ENCODE data around the gene CAMKK1.
"Not testable (repeated sequence)": the region's sequence is repeated elsewhere in the genome, so short reads cannot be mapped to it uniquely, and the experiment has no call there.

CAMKK1 gene

DNA sequence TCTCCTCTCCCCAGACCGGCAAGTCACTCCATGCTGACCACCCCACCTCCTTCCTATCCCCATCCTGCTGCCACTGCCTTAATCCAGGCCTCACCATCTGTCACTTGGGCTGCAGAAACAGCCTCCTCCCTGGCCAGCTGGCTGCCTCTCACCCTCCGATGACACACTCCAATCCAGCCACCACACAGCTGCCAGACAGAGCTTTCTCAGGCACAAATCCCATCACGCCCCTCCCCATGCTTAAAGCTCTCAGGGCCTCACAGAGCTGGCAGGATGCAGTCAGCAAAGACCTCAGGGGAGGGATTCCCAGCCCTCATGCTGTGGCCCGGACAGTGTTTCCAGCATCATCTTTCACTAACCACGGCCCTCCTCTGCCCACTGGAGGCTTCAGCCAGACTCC is 13.7 kb downstream of the CAMKK1 start:
- peak; percentile 57 for DNase-seq (ENCODE audit: low spot score)

DNA sequence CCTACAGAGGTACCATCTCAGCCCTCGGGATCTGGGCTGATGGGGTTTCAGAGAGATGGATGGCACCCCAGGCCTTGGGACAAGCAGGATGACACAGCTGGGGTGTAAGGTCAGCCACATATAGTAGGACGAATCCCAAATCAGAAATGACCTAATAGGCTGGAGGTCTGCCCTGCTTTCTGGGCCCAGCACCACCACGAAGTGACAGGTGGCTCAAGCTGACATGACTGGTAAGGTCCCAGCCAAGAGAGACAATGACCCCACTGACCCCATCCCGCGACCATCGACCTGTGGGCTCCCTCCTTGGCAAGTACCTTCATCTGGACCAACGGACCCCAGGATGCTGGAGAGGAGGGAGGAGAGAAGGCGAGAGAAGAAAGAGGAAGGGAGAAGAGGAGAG is 15.6 kb downstream of the CAMKK1 start:
- DNase-seq (ENCODE audit: low spot score) = no peak

DNA sequence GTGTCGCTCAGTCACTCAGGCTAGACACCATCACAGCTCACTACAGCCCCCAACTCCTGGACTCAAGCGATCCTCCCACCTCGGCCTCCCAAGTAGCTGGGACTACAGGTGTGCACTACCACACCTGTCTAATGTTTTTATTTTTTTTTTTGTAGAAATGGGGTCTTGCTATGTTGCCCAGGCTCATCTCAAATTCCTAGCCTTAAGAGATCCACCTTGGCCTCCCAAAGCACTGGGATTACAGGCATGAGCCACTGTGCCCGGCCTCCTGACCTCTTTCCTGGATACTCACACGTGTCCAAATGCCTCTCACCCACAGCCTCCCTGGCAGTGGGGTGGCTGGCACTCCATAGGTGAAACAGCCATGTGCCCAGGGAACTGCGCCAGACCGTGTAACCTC is 17.5 kb downstream of the CAMKK1 start:
- DNase-seq (ENCODE audit: low spot score) = no peak

DNA sequence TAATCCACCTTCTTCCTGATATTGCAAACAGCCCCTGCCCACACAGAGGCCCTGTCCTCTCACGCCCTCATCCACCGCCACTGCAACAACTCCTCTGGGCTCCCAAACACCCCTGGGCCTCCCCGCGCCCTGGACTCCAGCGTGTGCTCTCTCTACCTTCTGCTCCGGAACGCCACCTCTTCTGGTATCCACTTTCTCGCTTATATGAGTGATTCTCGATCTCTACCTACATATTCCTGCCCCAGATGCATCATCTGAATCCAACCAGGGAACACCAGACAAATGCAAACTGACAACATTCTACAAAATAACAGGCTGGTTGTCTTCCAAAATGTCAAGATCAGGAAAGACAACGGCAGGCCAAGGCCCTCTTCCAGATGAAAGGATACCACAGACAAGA is 19.0 kb downstream of the CAMKK1 start:
- DNase-seq (ENCODE audit: low spot score) = no peak

DNA sequence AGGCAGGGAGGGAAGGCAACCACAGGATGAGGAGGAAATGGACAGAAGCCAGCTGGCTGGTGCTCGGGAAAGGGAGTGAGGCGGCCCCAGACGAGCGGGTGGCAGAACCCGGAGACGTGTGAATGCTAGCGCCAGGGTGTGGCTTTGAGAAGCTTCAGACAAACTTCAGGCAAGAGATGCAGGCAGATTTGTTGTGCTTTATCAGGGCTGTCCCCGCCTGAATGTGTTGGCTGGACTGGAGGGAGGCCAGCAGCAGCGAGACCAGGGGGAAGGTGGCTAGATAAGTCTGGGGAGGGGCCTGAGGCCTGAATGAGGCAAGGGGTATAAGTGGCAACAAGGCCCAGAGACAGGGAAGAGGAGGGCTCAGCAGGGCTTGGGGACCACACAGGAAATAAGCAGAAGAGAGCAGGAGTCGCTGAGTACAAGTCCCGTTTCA is 22.0 kb downstream of the CAMKK1 start:
- no peak for DNase-seq (ENCODE audit: low spot score)

DNA sequence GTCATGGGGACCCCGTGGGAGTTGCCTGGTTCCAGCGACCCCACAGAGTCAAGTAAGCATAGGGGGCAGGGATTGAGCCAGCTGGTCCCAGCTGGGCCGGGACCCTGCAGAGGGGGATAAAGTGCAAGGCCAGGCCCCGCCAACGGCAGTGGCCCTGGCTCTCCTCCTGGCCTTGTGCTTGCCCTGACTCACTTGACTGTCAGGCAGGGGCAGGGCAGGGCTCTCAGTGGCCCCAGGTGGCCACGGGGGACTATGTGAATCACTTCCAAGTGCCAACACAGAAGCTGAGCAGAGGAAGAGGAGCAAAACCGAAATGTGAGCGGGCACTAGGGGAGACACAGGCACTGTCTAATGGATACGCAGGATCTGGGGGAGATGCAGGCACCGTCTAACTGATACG is 25.2 kb downstream of the CAMKK1 start:
- DNase-seq (ENCODE audit: low spot score) = no peak

DNA sequence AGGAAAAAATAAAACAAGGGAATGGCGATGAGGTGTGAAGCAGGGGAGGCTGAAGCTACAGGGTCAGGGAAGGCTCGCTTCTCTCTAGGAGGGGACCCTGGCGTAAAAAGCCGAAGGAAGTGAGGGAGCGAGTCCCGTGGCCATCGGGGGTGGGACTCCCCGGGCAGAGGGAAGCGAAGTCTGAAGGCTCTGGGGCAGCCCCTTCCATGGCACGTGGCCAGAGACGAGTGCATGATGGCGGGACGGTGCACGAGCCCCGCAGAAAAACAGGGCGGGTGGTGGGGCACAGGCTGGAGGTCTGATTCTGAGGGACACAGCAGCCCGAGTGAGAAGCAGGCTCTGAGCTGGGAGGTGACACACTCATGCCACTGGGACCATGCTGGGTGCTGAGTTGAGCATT is 25.7 kb downstream of the CAMKK1 start:
- no peak for DNase-seq (ENCODE audit: low spot score)

DNA sequence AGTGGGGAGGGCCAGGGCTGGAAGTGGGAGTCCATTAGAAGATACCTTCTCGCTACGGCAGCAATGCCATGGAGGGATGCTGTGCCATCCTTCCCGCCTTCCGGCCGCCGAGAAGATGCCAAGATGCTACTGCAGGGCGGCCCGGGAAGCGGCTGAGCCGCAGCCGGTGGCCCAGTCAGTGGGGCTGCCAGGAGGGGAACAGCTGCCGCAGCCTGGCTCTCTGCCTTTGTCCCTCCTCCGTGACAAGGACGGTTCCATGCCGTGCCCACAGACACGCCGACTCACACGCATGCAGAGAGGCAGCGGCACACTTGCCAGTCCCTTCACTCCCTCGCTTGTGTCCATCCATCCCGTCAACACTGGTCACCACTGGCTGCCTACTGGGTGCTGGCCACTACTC is 26.6 kb downstream of the CAMKK1 start:
- DNase-seq (ENCODE audit: low spot score) = peak; percentile 27

DNA sequence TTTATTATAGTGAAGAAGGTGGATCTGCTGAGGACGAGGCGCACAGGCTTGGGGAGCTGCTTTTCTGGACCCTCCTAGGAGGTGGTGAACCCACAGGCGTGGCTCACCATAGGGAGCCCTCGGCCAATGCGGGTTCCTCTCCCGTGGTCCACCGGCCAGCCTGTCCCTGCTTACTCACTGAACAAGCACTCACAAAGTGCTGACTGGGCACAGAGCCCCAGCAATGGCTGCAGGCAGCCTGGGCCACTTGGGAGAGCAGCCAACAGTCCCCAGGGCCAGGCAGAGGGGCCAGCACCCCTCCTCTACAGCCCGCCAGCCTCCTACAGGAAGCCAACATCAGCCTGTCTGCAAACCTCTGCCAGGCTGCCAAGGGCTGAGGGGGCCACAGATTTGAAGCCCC is 27.7 kb downstream of the CAMKK1 start:
- DNase-seq (ENCODE audit: low spot score) = no peak

DNA sequence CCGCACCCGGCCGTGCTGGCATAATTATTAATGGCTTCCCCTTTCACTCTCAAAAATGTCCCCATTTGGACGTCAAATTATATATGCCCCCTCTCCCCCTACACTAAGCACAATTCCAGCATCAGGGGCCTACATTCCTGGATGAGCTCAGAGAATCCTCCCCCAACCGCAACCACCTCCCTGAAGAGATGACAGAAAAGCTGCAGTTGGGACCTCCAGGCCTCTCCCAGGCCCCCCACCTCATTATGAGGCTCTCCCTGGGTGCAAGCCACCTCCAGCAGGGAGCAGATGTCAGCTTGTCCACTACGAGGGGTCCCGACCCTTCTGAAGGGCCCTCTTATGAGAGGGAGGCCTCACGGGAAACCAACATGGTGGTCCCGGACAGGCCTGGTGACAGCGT is 28.3 kb downstream of the CAMKK1 start:
- no peak for DNase-seq (ENCODE audit: low spot score)

DNA sequence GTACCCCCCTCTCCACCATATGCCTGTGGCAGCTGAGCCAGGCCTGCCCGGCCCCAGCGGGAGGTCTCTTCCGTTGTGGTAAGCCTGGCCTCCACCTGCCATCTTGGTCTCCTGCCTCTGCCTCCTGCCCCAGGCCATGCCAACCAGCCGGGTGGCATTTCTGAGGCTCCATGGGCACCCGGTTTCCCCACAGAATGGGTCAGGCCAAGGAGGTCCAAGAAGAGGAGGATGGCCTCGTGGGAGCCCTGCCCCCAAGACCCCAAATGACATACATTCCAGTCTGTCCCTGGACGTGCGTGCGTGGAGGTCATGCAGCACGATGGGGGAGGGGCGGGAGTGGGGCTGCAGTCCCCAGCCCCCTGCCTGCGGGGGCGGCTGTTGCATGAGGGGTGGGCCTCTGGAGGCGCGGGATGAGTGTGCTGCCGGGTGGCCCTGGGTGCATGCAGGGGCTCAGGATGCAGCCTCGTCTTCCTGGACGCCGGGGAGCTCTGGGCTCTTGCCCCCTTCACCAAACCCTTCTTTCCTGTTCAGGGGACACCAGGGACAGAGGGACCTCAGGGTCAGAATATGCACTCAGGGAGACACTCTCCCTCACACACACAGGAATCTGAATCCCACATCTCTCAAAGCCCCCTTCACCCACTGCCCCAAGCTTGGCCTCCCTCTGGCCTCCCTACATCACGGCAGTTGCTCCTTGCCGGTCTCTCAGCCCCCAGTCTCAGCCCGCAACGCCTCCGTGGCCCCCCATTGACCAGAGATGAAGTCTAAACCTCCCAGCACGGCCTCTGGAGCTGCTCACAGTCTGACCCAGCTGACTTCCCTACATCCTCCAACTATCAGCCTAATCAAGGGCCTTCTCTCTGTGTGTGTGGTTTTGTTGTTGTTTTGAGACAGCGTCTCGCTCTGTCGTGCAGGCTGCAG is 30.8 kb downstream of the CAMKK1 start:
- DNase-seq (ENCODE audit: low spot score) = no peak

DNA sequence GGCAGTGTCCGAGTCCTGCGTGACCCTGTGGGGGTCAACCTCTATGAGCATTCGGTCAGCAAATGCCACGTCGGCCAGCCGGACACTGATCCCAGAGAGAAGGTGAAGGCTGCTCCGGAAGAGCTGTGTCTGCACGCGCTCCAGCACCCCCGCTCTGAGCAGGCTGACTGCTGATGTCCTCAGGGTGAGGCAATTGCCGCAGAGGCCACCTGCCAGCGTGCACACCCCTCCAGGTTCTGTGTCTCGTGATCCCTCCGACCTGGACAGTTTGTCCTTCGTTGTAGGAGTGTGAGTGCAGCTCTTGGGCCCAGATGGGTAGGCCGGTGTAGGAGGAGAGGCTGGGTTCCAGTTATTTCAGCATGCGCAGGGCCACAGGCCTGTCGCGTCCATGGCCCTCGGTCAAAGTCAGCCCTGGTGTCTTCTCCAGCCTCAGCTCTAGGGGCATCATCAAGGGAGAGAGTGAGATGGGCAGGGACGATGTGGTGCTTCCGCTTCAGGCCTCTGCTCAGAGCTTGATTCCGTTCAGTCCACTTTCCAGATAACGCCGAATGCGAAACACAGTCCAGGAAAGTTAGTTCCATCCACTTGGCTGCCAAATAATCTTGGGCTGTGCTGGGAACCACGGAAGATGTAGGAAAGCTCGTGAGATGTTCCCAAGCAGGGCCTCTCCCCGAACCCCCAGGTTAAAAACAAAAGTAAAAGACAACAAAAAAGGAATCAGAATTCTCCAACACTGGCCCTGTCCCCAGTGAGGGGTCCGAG is 31.7 kb downstream of the CAMKK1 start:
- no peak for DNase-seq (ENCODE audit: low spot score)

DNA sequence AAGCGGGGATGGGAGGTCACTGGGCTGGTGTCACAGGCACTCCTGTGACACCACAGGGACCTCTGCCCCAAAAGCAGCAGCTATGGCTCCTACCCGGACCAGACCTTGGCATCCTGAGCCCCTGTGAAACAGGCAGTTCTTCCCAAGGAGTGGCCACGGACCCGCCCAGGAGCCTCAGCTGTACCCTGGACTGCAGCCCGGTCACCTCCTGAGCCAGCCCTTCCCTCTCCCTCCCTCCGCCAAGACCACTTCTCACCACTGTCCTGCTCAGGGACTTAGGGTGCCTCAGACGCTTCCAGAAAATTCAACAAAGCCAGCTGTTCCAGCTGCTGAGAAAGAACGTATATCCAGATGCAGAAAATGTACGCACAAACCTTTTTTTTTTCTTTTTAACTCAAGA is 32.9 kb downstream of the CAMKK1 start:
- DNase-seq (ENCODE audit: low spot score) = no peak

DNA sequence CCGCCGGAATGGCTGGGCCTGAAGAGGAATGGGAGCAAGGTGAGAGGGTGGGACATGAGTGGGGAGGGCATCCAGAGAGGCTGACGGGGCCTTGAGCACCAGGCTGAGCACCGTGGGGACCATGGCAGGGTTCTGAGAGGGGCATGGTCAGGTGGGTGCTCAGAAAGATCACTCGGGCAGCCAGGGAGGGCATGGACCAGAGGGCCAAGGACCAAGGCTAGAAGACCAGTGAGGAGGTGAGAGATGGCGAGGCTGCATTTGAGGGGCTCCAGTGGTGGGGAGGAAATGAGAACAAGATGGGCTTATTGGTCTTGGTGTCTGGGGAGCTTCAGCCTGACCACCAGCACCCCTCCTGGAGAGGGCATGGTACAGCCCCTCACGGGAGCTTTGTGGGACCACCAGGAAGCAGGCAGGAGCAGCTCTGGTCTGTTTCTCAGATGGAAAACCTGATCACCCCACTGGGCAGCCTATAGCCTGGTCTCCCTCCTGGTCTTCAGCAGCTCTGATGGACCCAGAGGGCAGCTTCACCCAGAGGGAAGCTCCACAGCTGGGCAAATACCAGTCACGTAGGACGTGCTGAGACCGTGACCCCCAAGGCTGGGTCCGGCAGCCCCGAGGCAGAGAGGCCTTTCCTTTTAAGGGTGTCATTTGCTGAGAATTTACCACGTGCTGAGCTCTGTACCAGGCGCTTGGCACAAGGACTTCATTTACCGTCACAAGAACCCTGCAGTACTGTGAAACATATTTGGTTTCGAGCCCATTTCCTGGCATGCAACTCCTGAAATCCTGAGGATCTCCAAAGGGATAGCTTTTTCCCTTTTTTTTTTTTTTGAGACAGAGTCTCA is 35.4 kb downstream of the CAMKK1 start:
- no peak for DNase-seq (ENCODE audit: low spot score)

DNA sequence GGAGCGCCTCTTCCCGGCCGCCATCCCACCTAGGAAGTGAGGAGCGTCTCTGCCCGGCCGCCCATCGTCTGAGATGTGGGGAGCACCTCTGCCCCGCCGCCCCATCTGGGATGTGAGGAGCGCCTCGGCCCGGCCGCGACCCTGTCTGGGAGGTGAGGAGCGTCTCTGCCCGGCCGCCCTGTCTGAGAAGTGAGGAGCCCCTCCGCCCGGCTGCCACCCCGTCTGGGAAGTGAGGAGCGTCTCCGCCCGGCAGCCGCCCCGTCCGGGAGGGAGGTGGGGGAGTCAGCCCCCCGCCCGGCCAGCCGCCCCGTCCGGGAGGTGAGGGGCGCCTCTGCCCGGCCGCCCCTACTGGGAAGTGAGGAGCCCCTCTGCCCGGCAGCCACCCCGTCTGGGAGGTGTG is 38.6 kb downstream of the CAMKK1 start:
- DNase-seq (ENCODE audit: low spot score) = not testable (repeated sequence)

DNA sequence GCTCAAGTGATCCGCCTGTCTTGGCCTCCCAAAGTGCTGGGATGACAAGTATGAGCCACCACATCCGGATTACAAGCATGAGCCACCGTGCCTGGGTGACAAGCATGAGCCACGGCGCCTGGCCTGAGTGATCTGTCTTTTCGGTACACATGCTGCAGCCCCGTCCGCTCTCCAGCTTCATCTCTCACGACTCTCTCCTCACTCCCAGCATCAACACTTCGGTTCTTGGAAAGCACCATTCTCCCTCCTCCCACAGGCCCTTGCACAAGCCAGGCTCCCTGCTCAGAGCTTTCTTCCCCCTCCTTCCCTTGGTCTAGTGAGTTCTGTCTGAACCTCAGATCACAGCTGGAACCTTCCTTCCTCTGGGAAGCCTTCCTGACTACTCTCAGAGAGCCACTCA is 40.3 kb downstream of the CAMKK1 start:
- no peak for DNase-seq (ENCODE audit: low spot score)

DNA sequence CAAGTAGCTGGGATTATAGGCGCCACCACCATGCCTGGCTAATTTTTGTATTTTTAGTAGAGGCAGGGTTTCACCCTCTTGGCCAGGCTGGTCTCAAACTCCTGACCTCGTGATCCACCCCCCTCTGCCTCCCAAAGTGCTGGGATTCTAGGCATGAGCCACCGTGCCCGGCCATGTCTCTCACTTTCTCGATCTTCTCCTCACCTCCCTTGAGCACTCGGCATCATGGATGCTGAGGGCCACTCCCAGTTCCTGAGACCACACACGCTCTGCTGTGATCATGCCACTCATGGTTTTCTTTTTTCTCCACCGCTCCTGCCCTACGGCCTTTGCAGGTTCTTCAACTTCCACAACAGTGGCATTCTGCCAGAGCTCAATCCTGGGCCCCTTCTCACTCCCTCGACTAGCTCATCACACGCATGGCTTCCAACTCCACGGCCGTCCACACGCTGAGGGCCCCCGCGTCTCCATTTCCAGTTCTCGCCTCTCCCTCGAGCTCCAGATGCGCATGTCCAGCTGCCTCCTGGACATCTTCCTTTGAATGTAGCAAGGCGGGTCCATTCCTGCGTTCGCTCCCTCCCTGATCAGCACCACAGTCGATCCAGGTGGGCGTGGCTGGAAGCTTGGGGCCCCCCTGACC is 41.3 kb downstream of the CAMKK1 start:
- no peak for DNase-seq (ENCODE audit: low spot score)

DNA sequence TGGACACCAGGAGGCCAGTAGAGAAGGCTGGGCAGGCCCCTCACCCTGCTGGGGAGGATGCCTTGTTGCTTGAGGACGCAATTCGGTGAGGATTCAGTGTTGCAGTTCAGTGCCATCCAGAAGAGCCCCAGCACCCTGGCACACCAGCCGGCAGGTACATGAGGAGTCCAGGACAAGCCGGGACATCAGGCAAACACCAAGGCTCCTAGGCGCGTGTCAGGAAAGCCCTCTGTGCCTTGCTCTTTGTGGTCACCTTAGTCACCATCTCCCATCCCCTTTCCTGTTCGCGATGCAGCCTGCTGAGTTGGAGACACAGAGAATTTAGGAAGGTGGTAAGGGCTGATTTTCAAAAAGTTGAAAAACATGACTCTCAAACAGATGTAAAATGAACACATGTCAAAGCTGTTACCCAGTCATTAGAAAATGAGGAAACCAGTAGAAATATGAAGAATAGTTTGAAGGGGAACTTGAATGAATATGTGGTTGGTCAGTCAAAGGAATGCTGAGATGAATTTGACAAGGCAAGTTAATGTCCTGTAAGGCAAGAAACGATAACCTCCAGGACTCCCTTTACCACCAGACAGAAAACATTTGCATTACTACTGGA is 44.5 kb downstream of the CAMKK1 start:
- no peak for DNase-seq (ENCODE audit: low spot score)

DNA sequence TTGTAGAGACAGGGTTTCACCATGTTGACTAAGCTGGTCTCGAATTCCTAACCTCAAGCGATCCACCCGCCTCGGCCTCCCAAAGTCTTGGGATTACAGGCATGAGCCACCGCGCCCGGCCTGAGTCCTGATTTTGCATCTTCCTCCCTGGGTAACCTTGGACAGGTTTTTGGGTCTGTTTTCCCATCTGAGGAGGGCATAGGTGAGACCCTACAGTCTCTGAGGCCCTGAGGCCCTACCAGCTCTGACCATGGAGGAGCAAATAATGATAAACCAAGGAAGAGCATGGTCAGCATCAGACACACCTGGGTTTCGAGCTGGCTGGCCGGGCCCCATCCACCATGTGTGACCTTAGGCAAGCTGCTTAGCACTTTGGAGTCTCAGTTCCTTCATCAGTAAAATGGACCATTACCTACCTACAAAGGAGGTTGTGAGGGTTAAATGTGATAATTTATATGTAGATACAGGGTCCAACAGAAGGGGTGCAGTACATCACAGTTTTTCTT is 45.6 kb downstream of the CAMKK1 start:
- no peak for DNase-seq (ENCODE audit: low spot score)

DNA sequence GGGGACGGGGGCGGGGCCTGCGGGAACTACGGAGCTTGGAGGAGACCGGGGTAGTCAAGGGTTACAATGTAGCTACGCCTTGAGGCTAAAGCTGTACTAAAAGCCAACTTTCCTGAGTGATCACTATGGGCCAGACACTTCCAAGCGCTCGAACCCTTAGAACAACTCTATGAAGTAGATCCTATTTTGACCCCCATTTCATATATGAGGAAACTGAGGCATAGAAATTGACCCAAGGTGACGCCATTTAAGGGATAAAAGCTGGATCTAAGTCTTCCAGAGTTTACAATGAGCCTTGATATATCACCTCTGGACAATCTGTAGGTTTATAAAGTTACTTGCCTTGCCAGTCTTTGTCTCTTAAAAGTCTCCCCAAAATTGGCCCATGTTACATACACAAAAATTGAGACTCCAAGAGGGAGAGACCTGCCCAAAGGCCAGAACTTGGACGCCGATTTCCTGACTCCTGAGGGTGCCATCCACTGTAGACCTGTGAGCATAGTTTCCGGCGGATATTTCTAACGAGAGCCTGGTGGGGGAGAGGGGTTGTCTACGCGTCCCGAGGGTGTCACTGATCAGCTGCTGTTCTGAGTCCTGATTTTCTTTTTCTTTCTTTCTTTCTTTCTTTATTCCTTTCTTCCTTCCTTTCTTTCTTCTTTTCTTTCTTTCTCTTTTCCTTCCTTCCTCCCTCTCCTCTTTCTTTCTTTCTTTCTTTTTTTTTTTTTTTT is 46.3 kb downstream of the CAMKK1 start:
- DNase-seq (ENCODE audit: low spot score) = no peak
